ENCODE measurements around the gene MRGPRG. TPM values are rescaled to one million over a fixed set of nuclear protein-coding genes. Genes with fewer than 3 reads are reported as not detected.

The MRGPRG gene
- total and polyA plus RNA-seq, 2 of the 4 experiments (the other 2 are of a cell fraction) = not detected

Other genes with a start within 250 kb of the MRGPRG start
- gene NAP1L4, start 226.5 kb downstream of the MRGPRG start, total RNA-seq (2012; rRNA removed) = 71.5 and 80.8 TPM in 2 replicates
- 57.3 and 80.7 TPM in 2 replicates for gene NAP1L4, start 226.5 kb downstream of the MRGPRG start, polyA plus RNA-seq (2012; rRNA removed)
- gene CARS1, start 161.4 kb downstream of the MRGPRG start, total RNA-seq (2012; rRNA removed) = 65.8 and 78.3 TPM in 2 replicates
- gene CARS1, start 161.4 kb downstream of the MRGPRG start, polyA plus RNA-seq (2012; rRNA removed) = 62.5 and 72.7 TPM in 2 replicates
- gene OSBPL5, start 53.5 kb downstream of the MRGPRG start, total RNA-seq (2012; rRNA removed) = 14.4 and 14.9 TPM in 2 replicates
- gene OSBPL5, start 53.5 kb downstream of the MRGPRG start, polyA plus RNA-seq (2012; rRNA removed) = 22.3 and 24.1 TPM in 2 replicates
- not detected in 2 replicates for gene MRGPRE, start 13.6 kb upstream of the MRGPRG start, total RNA-seq (2012; rRNA removed)
- gene MRGPRE, start 13.6 kb upstream of the MRGPRG start, polyA plus RNA-seq (2012; rRNA removed) = not detected in 2 replicates
- gene ZNF195, start 160.3 kb upstream of the MRGPRG start, total RNA-seq (2012; rRNA removed) = 17.2 and 24.4 TPM in 2 replicates
- gene ZNF195, start 160.3 kb upstream of the MRGPRG start, polyA plus RNA-seq (2012; rRNA removed) = 8.7 and 10.2 TPM in 2 replicates

Measured in IMR-90 (cell line).